Measurements from ENCODE around the gene ALKAL2.

The ALKAL2 gene

GRCh38 chr2:263022-263738 is 24.7 kb downstream of the ALKAL2 start:
- TF ChIP-seq EGR1 (IDR thresholded peaks at IDR 0.05) (no peak), EP300 (IDR thresholded peaks at IDR 0.05; ENCODE audit: borderline replicate concordance) (no peak), CREB1 (IDR thresholded peaks at IDR 0.05; ENCODE audit: low read depth) (no peak), NFIC (IDR thresholded peaks at IDR 0.05) (no peak), TEAD4 (IDR thresholded peaks at IDR 0.05) (peak; percentile 30), USF1 (IDR thresholded peaks at IDR 0.05) (no peak), TCF12 (IDR thresholded peaks at IDR 0.05; ENCODE audit: low read depth) (no peak)

- no peak for TF ChIP-seq USF1 (IDR thresholded peaks at IDR 0.05)
- no peak for TF ChIP-seq TAF1 (IDR thresholded peaks at IDR 0.05; ENCODE audit: low read depth)
- no peak for TF ChIP-seq RAD21 (IDR thresholded peaks at IDR 0.05; ENCODE audit: low read depth)
- TF ChIP-seq TCF12 (IDR thresholded peaks at IDR 0.05; ENCODE audit: low read depth) = no peak
- TF ChIP-seq REST (IDR thresholded peaks at IDR 0.05; ENCODE audit: low read depth) = no peak
- TF ChIP-seq NFIC (IDR thresholded peaks at IDR 0.05) = no peak
- no peak for TF ChIP-seq CREB1 (IDR thresholded peaks at IDR 0.05; ENCODE audit: low read depth)
- no peak for TF ChIP-seq YY1 (IDR thresholded peaks at IDR 0.05; ENCODE audit: low read depth)
- TF ChIP-seq EP300 (IDR thresholded peaks at IDR 0.05; ENCODE audit: borderline replicate concordance) = no peak
- no peak for TF ChIP-seq EGR1 (IDR thresholded peaks at IDR 0.05)
- TF ChIP-seq FOXM1 (IDR thresholded peaks at IDR 0.05; ENCODE audit: borderline replicate concordance, low read depth) = no peak
Observed at GRCh38 chr2:262117-262516, 25.8 kb downstream of the ALKAL2 start.

GRCh38 chr2:260507-261161 is 27.3 kb downstream of the ALKAL2 start:
- TF ChIP-seq EGR1 (IDR thresholded peaks at IDR 0.05) = no peak
- no peak for TF ChIP-seq CEBPB (IDR thresholded peaks at IDR 0.05)
- TF ChIP-seq TCF12 (IDR thresholded peaks at IDR 0.05; ENCODE audit: low read depth) = no peak
- no peak for TF ChIP-seq TEAD4 (IDR thresholded peaks at IDR 0.05)
- no peak for TF ChIP-seq CREB1 (IDR thresholded peaks at IDR 0.05; ENCODE audit: low read depth)
- TF ChIP-seq YY1 (IDR thresholded peaks at IDR 0.05; ENCODE audit: low read depth) = no peak
- TF ChIP-seq FOXM1 (IDR thresholded peaks at IDR 0.05; ENCODE audit: borderline replicate concordance, low read depth) = no peak
- no peak for TF ChIP-seq NFIC (IDR thresholded peaks at IDR 0.05)
- TF ChIP-seq MAX (IDR thresholded peaks at IDR 0.05) = no peak
- TF ChIP-seq EP300 (IDR thresholded peaks at IDR 0.05; ENCODE audit: borderline replicate concordance) = no peak
- TF ChIP-seq USF1 (IDR thresholded peaks at IDR 0.05) = no peak
- TF ChIP-seq ZBTB7A (IDR thresholded peaks at IDR 0.05; ENCODE audit: low read depth) = no peak
- TF ChIP-seq RAD21 (IDR thresholded peaks at IDR 0.05; ENCODE audit: low read depth) = no peak
- no peak for TF ChIP-seq REST (IDR thresholded peaks at IDR 0.05; ENCODE audit: low read depth)
- TF ChIP-seq TAF1 (IDR thresholded peaks at IDR 0.05; ENCODE audit: low read depth) = no peak

- TF ChIP-seq CEBPB (IDR thresholded peaks at IDR 0.05) (peak; percentile 41; the same call in 1 of the 2 replicates), TAF1 (IDR thresholded peaks at IDR 0.05; ENCODE audit: low read depth) (no peak)
Observed at GRCh38 chr2:259789-260331, 28.0 kb downstream of the ALKAL2 start.

- TF ChIP-seq REST (IDR thresholded peaks at IDR 0.05; ENCODE audit: low read depth) (no peak), ZBTB7A (IDR thresholded peaks at IDR 0.05; ENCODE audit: low read depth) (no peak), CREB1 (IDR thresholded peaks at IDR 0.05; ENCODE audit: low read depth) (no peak), EP300 (IDR thresholded peaks at IDR 0.05; ENCODE audit: borderline replicate concordance) (no peak), CEBPB (IDR thresholded peaks at IDR 0.05) (no peak)
Observed at GRCh38 chr2:258933-259332, 29.0 kb downstream of the ALKAL2 start.

Measured in Ishikawa (cell line).